ENCODE data around the gene VEZF1.

The VEZF1 gene

GRCh38 chr17:57924677-57925076, 63.4 kb downstream of the VEZF1 start:
- peak; percentile 50 to 71 for DNase-seq

Data from NCI-H187 (cell line).